B cell (primary cell): ENCODE data around the gene GPRC5D. TPM values are rescaled to one million over a fixed set of nuclear protein-coding genes. Genes with fewer than 3 reads are reported as not detected.

Source experiments
- ATAC-seq: fragments of 200-7000 bp; cut with Tn5 transposase; one replicate; pipeline ENCODE4 v1.10.0; 2021; ENCODE audit warnings: low read depth, mild to moderate bottlenecking, moderate number of reproducible peaks, moderate library complexity
- CTCF ChIA-PET: fragments of 350-600 bp; sonication (Branson Sonifier 250); formaldehyde crosslinking; loops from one replicate; lab custom pipeline; 2021; ENCODE audit warnings: antibody characterized with exemption, inconsistent platforms; lab: Charles Lee
- POLR2A ChIA-PET: fragments of 350-600 bp; sonication (Branson Sonifier 250); formaldehyde crosslinking; loops from one replicate; lab custom pipeline; 2021; ENCODE audit warnings: antibody characterized with exemption; lab: Charles Lee
- DNase-seq: peaks from one replicate; pipeline ENCODE4 v3.0.0; 2013
- H2AFZ ChIP-seq: 2 replicates; pipeline ENCODE4 v1.6.1; 2012; ENCODE audit warnings: mild to moderate bottlenecking, low read depth, low read length; ENCODE audit not compliant: insufficient read depth, poor library complexity, severe bottlenecking
- H3K27ac ChIP-seq, 2 donors: 1 replicate in 1 of 2; 2 replicates in 1 of 2; pipeline ENCODE4 v1.5.1; 2012 to 2013; ENCODE audit warnings: low read length in 2 of 2, mild to moderate bottlenecking in 2 of 2, moderate library complexity in 1 of 2
- H3K27me3 ChIP-seq, 4 experiments: fragments of 200-600 bp in 1 of 4; sonication (generic) in 1 of 4; replicated peaks in 1 of 4; 1 replicate in 2 of 4; 2 replicates in 2 of 4; pipeline versions ENCODE4 v1.6.1 to v1.7.0; 2013 to 2016; ENCODE audit warnings: low read length in 3 of 4, mild to moderate bottlenecking in 2 of 4, mixed read lengths in 1 of 4, moderate library complexity in 1 of 4; ENCODE audit not compliant: insufficient read depth in 4 of 4, control insufficient read depth in 3 of 4; ENCODE audit errors: control extremely low read depth in 1 of 4
- H3K36me3 ChIP-seq, 2 experiments: replicated peaks in 1 of 2; 1 replicate in 1 of 2; 2 replicates in 1 of 2; pipeline versions ENCODE4 v1.6.1 to v1.7.1; 2013; ENCODE audit warnings: low read length in 1 of 2; ENCODE audit not compliant: insufficient read depth in 2 of 2, control insufficient read depth in 1 of 2; ENCODE audit errors: control extremely low read depth in 1 of 2, extremely low read depth in 1 of 2
- H3K4me1 ChIP-seq, 2 donors: fragments of 200-600 bp in 1 of 2; sonication (generic) in 1 of 2; 1 replicate in 1 of 2; 2 replicates in 1 of 2; pipeline versions ENCODE4 v1.5.1 to v1.6.1; 2013 to 2017; ENCODE audit warnings: low read length in 2 of 2; ENCODE audit not compliant: control insufficient read depth in 2 of 2, insufficient read depth in 2 of 2
- H3K4me2 ChIP-seq: replicated peaks from 2 replicates; pipeline ENCODE3; 2012; ENCODE audit warnings: mild to moderate bottlenecking, low read depth, low read length; ENCODE audit not compliant: poor library complexity, severe bottlenecking
- H3K4me3 ChIP-seq, 5 experiments: fragments of 200-600 bp in 1 of 5; sonication (generic) in 1 of 5; 1 replicate in 3 of 5; 2 replicates in 2 of 5; pipeline versions ENCODE4 v1.5.1 to v1.7.0; 2011 to 2016; ENCODE audit warnings: low read length in 4 of 5, mild to moderate bottlenecking in 4 of 5, low read depth in 2 of 5, control low read depth in 1 of 5, moderate library complexity in 1 of 5; ENCODE audit not compliant: insufficient read depth in 1 of 5; ENCODE audit errors: control extremely low read depth in 1 of 5, extremely low read depth in 1 of 5
- H3K79me2 ChIP-seq: fragments of 200-600 bp; sonication (generic); one replicate; pipeline ENCODE4 v1.6.0; 2016; ENCODE audit warnings: low read length; ENCODE audit not compliant: control insufficient read depth, insufficient read depth
- H3K9ac ChIP-seq: fragments of 200-600 bp; sonication (generic); 2 replicates; pipeline ENCODE4 v1.6.1; 2017; ENCODE audit warnings: mild to moderate bottlenecking, low read length, moderate library complexity
- H3K9me3 ChIP-seq, 3 donors: one replicate each; pipeline versions ENCODE4 v1.6.1 to v1.7.1; 2013; ENCODE audit warnings: low read length in 2 of 3; ENCODE audit not compliant: control insufficient read depth in 2 of 3, insufficient read depth in 1 of 3; ENCODE audit errors: control extremely low read depth in 1 of 3
- H4K20me1 ChIP-seq: 2 replicates; pipeline ENCODE4 v1.6.0; 2012; ENCODE audit warnings: mild to moderate bottlenecking, low read length; ENCODE audit not compliant: insufficient read depth, control insufficient read depth, poor library complexity, severe bottlenecking
- H3K27ac Mint-ChIP-seq: one replicate; pipeline ENCODE4 v1.8.0; 2021; ENCODE audit warnings: mixed read lengths
- H3K27me3 Mint-ChIP-seq: one replicate; pipeline ENCODE4 v1.8.0; 2021; ENCODE audit warnings: mixed read lengths
- H3K4me1 Mint-ChIP-seq: one replicate; pipeline ENCODE4 v1.8.0; 2021; ENCODE audit warnings: mixed read lengths
- H3K4me3 Mint-ChIP-seq: one replicate; pipeline ENCODE4 v1.8.0; 2021; ENCODE audit warnings: mixed read lengths
- H3K9me3 Mint-ChIP-seq: one replicate; pipeline ENCODE4 v1.8.0; 2022; ENCODE audit warnings: mixed read lengths; ENCODE audit not compliant: insufficient read depth
- CTCF ChIP-seq: fragments of 200-600 bp; IDR thresholded peaks from one replicate; pipeline ENCODE4 v1.8.0; 2022; ENCODE audit warnings: antibody characterized with exemption, mild to moderate bottlenecking
- EZH2 ChIP-seq: IDR thresholded peaks from 2 replicates; pipeline ENCODE4 v1.6.1; 2012; ENCODE audit warnings: borderline replicate concordance, low read depth, mild to moderate bottlenecking, moderate library complexity, low read length; ENCODE audit not compliant: insufficient read depth, poor library complexity, severe bottlenecking
- WGBS: methylation state at CpG from one replicate; pipeline ENCODE4 v1.1.5; 2013; ENCODE audit warnings: missing lambda C conversion rate; ENCODE audit not compliant: insufficient coverage; 5-methylcytosine and 5-hydroxymethylcytosine counted together
- intact Hi-C: fragments of 100-400 bp; cut with micrococcal nuclease; formaldehyde crosslinking; loops from one replicate; pipeline ENCODE4 v1.10.0; 2022
- polyA plus RNA-seq: library from polyadenylated mRNA; depleted of rRNA; stranded (reverse); fragments of >200 nt; gene quantifications from 2 replicates; pipeline ENCODE4 v1.2.3, GENCODE V29; 2012
- total RNA-seq, 2 donors: library from RNA; stranded (reverse); fragments of 120-200 nt in 1 of 2; gene quantifications; 1 replicate in 1 of 2; 2 replicates in 1 of 2; pipeline versions ENCODE4 v1.2.3 to v1.2.4, GENCODE V29; 2013 to 2022

GPRC5D gene
- total and polyA plus RNA-seq, 2 donors (not counting 1 experiment from before 2014, with no cell fraction given), result 0.47 to 7.7 TPM

- no peak overlapping the region for H3K4me3 ChIP-seq
- DNase-seq, result no peak
- no peak overlapping the region for H3K9ac ChIP-seq
- POLR2A ChIA-PET, result no interaction called here
- H3K9me3 Mint-ChIP-seq, result no peaks in the 10 kb centered on the region
- H3K27ac Mint-ChIP-seq, result no peak overlapping the region
- no peak for TF ChIP-seq EZH2
- no peak for TF ChIP-seq CTCF
- WGBS, result 88% methylated on average over 1 of the region's 5 CpGs
- H3K27me3 ChIP-seq, result peaks cover 0 to 16% (median 6%) of the 10 kb centered on the region in 4 experiments
- no peak overlapping the region for H3K4me3 Mint-ChIP-seq
- no peak for ATAC-seq
- H3K36me3 ChIP-seq, result no peaks in the 10 kb centered on the region
- CTCF ChIA-PET, result interaction anchor here (0.6 to 10.4 kb wide), 4 partner anchors 72 to 517 kb away, joined by 3 to 275 read pairs (median 4); no protein-coding TSS in a partner anchor
- H3K4me1 Mint-ChIP-seq, result peaks cover 6% of the 10 kb centered on the region
- intact Hi-C loops, result loop anchor here (5.0 to 10.0 kb wide), 2 partner anchors 82 to 945 kb away; partner anchors contain the start of gene HEBP1
- peaks cover 22% of the 10 kb centered on the region for H3K27me3 Mint-ChIP-seq
- no peak overlapping the region for H2AFZ ChIP-seq
- H3K27ac ChIP-seq, result no peak overlapping the region
- H3K4me1 ChIP-seq, result peaks cover 5 to 9% of the 10 kb centered on the region in 2 donors
- no peak overlapping the region for H3K4me2 ChIP-seq
- no peaks in the 10 kb centered on the region for H3K79me2 ChIP-seq
- peaks cover 0 to 3% (median 0%) of the 10 kb centered on the region in 3 donors for H3K9me3 ChIP-seq
- H4K20me1 ChIP-seq, result no peaks in the 10 kb centered on the region
These were observed 32.1 kb downstream of the GPRC5D start for GRCh38 chr12:12919666-12920435.
